A673 (cell line): Measurements from ENCODE around the gene FOSL1. TPM values are rescaled to one million over a fixed set of nuclear protein-coding genes. Genes with fewer than 3 reads are reported as not detected.

ENCODE experiments used
- BruUV-seq: library from RNA; stranded (reverse); fragments of 400-500 nt; replicated peaks from 2 replicates; lab custom pipeline; 2021; lab: Mats Ljungman, UMichigan
- CTCF ChIA-PET: fragments of 300-600 bp; sonication (Branson Sonifier 250); formaldehyde crosslinking; loops from one replicate; lab custom pipeline; 2022; ENCODE audit warnings: antibody characterized with exemption; lab: Charles Lee
- POLR2A ChIA-PET: fragments of 300-600 bp; sonication (Branson Sonifier 250); formaldehyde crosslinking; loops from one replicate; lab custom pipeline; 2022; ENCODE audit warnings: antibody characterized with exemption; ENCODE audit not compliant: low non-redundant PET; lab: Charles Lee
- DNase-seq: peaks from one replicate; pipeline ENCODE4 v3.0.0-alpha.2; 2015; ENCODE audit warnings: low spot score
- H3K27ac ChIP-seq: fragments of 200-600 bp; sonication (generic); 2 replicates; pipeline ENCODE4 v1.5.1; 2016; ENCODE audit warnings: mixed run types, low read depth, mild to moderate bottlenecking, mixed read lengths, antibody characterized with exemption, low read length; ENCODE audit not compliant: poor library complexity, severe bottlenecking
- H3K27me3 ChIP-seq: fragments of 200-600 bp; sonication (generic); replicated peaks from 2 replicates; pipeline ENCODE4 v1.6.1; 2017; ENCODE audit warnings: mixed run types, low read depth, mild to moderate bottlenecking, mixed read lengths, antibody characterized with exemption, low read length; ENCODE audit not compliant: insufficient read depth, poor library complexity
- H3K36me3 ChIP-seq: fragments of 200-600 bp; sonication (generic); 2 replicates; pipeline ENCODE4 v1.6.1; 2016; ENCODE audit warnings: mixed run types, mild to moderate bottlenecking, mixed read lengths, antibody characterized with exemption, low read length; ENCODE audit not compliant: insufficient read depth, poor library complexity, severe bottlenecking
- H3K4me1 ChIP-seq: fragments of 200-600 bp; sonication (generic); 2 replicates; pipeline ENCODE4 v1.6.1; 2017; ENCODE audit warnings: mixed run types, mild to moderate bottlenecking, mixed read lengths, antibody characterized with exemption, low read length; ENCODE audit not compliant: insufficient read depth, poor library complexity, severe bottlenecking
- H3K4me3 ChIP-seq: fragments of 200-600 bp; sonication (generic); 2 replicates; pipeline ENCODE4 v1.5.1; 2016; ENCODE audit warnings: low read depth, mixed run types, mild to moderate bottlenecking, mixed read lengths, low read length; ENCODE audit not compliant: poor library complexity, severe bottlenecking
- H3K9me3 ChIP-seq: fragments of 200-600 bp; sonication (generic); 2 replicates; pipeline ENCODE4 v1.6.1; 2016; ENCODE audit warnings: mixed run types, low read depth, mild to moderate bottlenecking, mixed read lengths, antibody characterized with exemption, low read length; ENCODE audit not compliant: poor library complexity, severe bottlenecking
- EZH2 ChIP-seq: fragments of 200-600 bp; sonication (generic); IDR thresholded peaks from 2 replicates; pipeline ENCODE4 v1.6.1; 2017; ENCODE audit warnings: borderline replicate concordance, low read depth, mild to moderate bottlenecking, mixed read lengths, antibody characterized with exemption, low read length; ENCODE audit not compliant: poor library complexity, severe bottlenecking
- intact Hi-C: fragments of 100-400 bp; cut with micrococcal nuclease; formaldehyde crosslinking; loops from one replicate; pipeline ENCODE4 v1.10.0; 2022; ENCODE audit not compliant: unreplicated experiment
- total RNA-seq: library from RNA; stranded (reverse); gene quantifications from 2 replicates; pipeline ENCODE4 v1.2.3, GENCODE V29; 2021
- TF ChIP-seq, protein P1 (sequence below): fragments of 300-800, 200-600 bp; sonication (generic); conservative IDR thresholded peaks from 2 replicates; pipeline ENCODE4 v1.5.1; 2017; ENCODE audit warnings: low read depth, mild to moderate bottlenecking, antibody characterized with exemption, low read length, moderate library complexity, mixed read lengths

FOSL1 gene
- total RNA-seq, 1 experiment from 2014 or later: 29.0 TPM

- ChIA-PET CTCF (interaction anchor here (1.1 to 4.1 kb wide), 3 partner anchors 10 to 18 kb away, joined by 4 to 16 read pairs (median 8); partner anchors contain the start of genes FIBP and MUS81), POLR2A (interaction anchor here (0.6 kb wide), 1 partner anchor 45 kb away, joined by 3 read pairs; no protein-coding TSS in a partner anchor)
- TF ChIP-seq EZH2: no peak
- TF ChIP-seq, protein P1, sequence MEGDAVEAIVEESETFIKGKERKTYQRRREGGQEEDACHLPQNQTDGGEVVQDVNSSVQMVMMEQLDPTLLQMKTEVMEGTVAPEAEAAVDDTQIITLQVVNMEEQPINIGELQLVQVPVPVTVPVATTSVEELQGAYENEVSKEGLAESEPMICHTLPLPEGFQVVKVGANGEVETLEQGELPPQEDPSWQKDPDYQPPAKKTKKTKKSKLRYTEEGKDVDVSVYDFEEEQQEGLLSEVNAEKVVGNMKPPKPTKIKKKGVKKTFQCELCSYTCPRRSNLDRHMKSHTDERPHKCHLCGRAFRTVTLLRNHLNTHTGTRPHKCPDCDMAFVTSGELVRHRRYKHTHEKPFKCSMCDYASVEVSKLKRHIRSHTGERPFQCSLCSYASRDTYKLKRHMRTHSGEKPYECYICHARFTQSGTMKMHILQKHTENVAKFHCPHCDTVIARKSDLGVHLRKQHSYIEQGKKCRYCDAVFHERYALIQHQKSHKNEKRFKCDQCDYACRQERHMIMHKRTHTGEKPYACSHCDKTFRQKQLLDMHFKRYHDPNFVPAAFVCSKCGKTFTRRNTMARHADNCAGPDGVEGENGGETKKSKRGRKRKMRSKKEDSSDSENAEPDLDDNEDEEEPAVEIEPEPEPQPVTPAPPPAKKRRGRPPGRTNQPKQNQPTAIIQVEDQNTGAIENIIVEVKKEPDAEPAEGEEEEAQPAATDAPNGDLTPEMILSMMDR: no peak
- Histone ChIP-seq H3K27me3 (no peaks in the 10 kb centered on the region), H3K4me3 (no peak overlapping the region), H3K9me3 (no peaks in the 10 kb centered on the region), H3K36me3 (peaks cover 39% of the 10 kb centered on the region), H3K27ac (no peak overlapping the region), H3K4me1 (peaks cover 24% of the 10 kb centered on the region)
- intact Hi-C loops: no loop called here
- no peak for DNase-seq
- BruUV-seq: no TSS peak
Measured at GRCh38 chr11:65869643-65870306, 30.4 kb downstream of the FOSL1 start.

- ChIA-PET CTCF (interaction anchor here (1.1 to 4.1 kb wide), 4 partner anchors 9 to 18 kb away, joined by 3 to 16 read pairs (median 6); partner anchors contain the start of gene MUS81), POLR2A (no interaction called here)
- Histone ChIP-seq H3K4me1 (peaks cover 24% of the 10 kb centered on the region), H3K36me3 (peaks cover 48% of the 10 kb centered on the region), H3K27me3 (no peaks in the 10 kb centered on the region), H3K9me3 (no peaks in the 10 kb centered on the region), H3K4me3 (no peak overlapping the region), H3K27ac (no peak overlapping the region)
- intact Hi-C loops: no loop called here
- BruUV-seq: no TSS peak
- no peak for DNase-seq
- no peak for TF ChIP-seq EZH2
Measured at GRCh38 chr11:65868907-65869306, 31.3 kb downstream of the FOSL1 start.

- H3K9me3 ChIP-seq: no peaks in the 10 kb centered on the region
- TF ChIP-seq, protein P1: no peak
- TF ChIP-seq EZH2: no peak
- BruUV-seq: no TSS peak
- H3K4me1 ChIP-seq: peaks cover 23% of the 10 kb centered on the region
- H3K36me3 ChIP-seq: peaks cover 55% of the 10 kb centered on the region
- no peak overlapping the region for H3K4me3 ChIP-seq
- POLR2A ChIA-PET: no interaction called here
- intact Hi-C loops: no loop called here
- CTCF ChIA-PET: interaction anchor here (1.1 to 4.1 kb wide), 3 partner anchors 8 to 19 kb away, joined by 3 to 16 read pairs (median 4); partner anchors contain the start of gene MUS81
- no peak overlapping the region for H3K27ac ChIP-seq
- H3K27me3 ChIP-seq: no peaks in the 10 kb centered on the region
- peak; percentile 73 for DNase-seq
Measured at GRCh38 chr11:65868076-65868667, 32.0 kb downstream of the FOSL1 start.
